Omental fat pad (tissue), 4 donors: ENCODE results near the gene TAS2R13. TPM values are rescaled to one million over a fixed set of nuclear protein-coding genes. Genes with fewer than 3 reads are reported as not detected.

Source experiments
- ATAC-seq: fragments of 150-250 bp; one replicate; pipeline ENCODE4 v1.9.1; 2016; ENCODE audit warnings: mild to moderate bottlenecking, moderate library complexity; ENCODE audit not compliant: low FRiP score
- DNase-seq: peaks from one replicate; pipeline ENCODE4 v3.0.0-alpha.2; 2019; ENCODE audit warnings: low spot score
- total RNA-seq, 4 donors: library from RNA; depleted of rRNA; stranded (reverse); fragments of >200 nt; gene quantifications; one replicate each; pipeline ENCODE4 v1.1.0, GENCODE V29; 2016
- TF ChIP-seq, protein P1 (sequence below), 3 donors: fragments of 450-650 bp; IDR thresholded peaks; one replicate each; pipeline ENCODE4 v1.5.1; 2016 to 2017; ENCODE audit warnings: antibody characterized with exemption in 3 of 3, mild to moderate bottlenecking in 3 of 3, moderate library complexity in 2 of 3

Gene TAS2R13
- total RNA-seq, 4 donors from 2014 or later: 1.3 to 5.5 (median 3.0) TPM

DNA sequence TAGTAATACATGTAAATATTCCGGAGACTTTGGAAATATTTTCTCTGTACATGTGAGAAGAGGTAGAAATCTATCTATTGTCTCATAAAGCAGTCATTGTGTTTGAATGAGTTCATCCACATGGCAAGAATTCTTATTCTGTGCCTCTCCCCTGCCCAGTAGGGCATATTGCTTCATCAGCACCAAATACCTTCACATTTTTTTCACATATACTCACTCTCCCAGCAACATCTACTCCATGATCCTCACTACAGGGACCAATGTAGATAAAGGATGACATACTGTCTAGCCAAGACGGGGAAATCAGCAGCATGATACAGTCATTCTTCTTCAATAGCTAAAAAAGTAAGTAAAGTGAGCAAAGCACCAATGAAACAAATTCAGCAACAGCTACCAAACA, 31.0 kb upstream of the TAS2R13 start:
- DNase-seq (no peak), ATAC-seq (no peak)
- TF ChIP-seq, protein P1, sequence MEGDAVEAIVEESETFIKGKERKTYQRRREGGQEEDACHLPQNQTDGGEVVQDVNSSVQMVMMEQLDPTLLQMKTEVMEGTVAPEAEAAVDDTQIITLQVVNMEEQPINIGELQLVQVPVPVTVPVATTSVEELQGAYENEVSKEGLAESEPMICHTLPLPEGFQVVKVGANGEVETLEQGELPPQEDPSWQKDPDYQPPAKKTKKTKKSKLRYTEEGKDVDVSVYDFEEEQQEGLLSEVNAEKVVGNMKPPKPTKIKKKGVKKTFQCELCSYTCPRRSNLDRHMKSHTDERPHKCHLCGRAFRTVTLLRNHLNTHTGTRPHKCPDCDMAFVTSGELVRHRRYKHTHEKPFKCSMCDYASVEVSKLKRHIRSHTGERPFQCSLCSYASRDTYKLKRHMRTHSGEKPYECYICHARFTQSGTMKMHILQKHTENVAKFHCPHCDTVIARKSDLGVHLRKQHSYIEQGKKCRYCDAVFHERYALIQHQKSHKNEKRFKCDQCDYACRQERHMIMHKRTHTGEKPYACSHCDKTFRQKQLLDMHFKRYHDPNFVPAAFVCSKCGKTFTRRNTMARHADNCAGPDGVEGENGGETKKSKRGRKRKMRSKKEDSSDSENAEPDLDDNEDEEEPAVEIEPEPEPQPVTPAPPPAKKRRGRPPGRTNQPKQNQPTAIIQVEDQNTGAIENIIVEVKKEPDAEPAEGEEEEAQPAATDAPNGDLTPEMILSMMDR (IDR thresholded peaks at IDR 0.05): no peak

DNA sequence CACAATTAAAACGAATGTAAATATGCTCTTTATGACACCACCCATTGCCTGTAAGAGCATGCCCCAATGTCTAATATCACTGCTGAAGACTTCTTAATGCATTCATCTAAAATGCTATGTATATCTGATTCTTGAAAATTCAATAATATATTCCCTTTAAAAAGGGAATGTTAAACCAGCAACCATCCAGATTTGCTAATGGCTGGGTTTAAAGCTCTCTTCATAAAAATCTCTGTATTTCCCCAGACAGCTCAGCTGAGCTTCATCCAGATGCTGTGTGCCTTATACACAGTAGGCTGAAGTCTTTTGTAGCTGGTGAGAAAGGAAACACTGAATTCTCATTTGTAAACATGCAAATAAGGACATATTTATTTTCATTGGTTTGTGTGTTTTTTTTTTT, 29.8 kb upstream of the TAS2R13 start, which contains the start of gene TAS2R14:
TSS of gene TAS2R14 (minus strand) at position 101 of the 400 bp plus-strand sequence. CDS start at position 45, 56 bp downstream.
- DNase-seq (no peak), ATAC-seq (no peak)
- TF ChIP-seq, protein P1 (IDR thresholded peaks at IDR 0.05): no peak

DNA sequence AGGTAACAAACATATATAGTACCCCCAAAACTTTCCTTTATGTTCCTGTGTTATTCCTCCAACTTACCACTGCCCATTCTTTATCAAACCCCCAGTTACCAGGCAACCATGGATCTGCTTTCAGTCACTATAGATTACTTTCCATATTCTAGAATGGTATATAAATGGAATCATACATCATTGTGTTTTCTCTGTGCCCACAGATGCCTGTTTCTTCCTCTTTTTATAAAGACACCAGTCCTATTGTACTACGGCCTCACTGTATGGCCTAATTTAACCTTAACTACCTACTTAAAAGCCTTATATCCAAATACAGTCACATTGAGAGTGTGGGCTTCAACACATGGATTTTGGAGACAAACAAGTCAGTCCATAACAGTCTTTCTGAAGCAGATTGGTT, 27.1 kb upstream of the TAS2R13 start:
- TF ChIP-seq, protein P1 (IDR thresholded peaks at IDR 0.05): no peak
- no peak for DNase-seq
- ATAC-seq: no peak

DNA sequence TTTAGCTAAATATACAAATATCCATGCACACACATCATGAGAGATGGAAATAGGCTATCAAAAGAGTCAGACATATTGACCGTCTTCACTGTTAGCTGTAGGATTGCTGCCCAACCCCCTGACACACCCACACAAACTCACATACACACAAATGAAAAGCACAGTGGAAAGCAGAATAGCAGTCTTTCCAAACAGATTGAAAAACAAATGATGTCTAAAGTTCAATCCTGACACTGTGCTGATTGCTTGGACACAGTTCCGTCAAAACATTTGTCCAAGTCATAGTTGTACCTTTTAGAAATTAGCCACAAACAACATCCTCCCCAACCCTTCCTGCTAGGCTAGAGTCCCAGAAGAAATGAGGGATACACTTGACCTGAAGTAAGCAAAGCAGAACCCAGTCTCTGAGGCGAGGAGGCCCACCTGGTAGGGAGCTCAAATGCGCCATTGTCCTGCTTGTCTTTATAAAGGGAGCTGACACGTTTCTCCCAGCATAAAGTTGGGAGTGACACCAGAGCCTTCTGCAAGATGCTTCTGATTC, 19.5 kb upstream of the TAS2R13 start, which contains the start of gene PRH2:
TSS of gene PRH2 (plus strand) at position 491 of the 541 bp plus-strand sequence. CDS start at position 529, 38 bp downstream.
- no peak for DNase-seq

DNA sequence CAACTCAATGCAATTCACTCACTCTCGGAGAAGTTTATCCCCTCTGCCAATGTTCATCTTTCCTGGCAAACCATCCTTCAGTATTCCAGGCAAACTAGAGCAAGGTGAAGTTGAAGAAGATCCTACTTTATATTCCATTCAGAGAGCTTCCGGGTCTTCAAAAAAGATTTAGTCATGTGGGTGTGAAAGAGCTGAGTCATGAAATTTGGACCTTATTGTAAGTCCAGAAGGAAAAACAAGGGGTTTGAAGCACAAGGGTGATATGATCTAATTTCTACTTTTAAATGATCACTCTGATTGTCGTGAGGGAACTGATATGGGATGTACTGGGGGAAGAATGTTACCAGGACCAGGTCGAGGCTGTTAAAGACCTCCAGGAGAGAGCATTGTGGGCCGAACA, 16.9 kb upstream of the TAS2R13 start:
- ATAC-seq (no peak), DNase-seq (no peak)
- TF ChIP-seq, protein P1 (IDR thresholded peaks at IDR 0.05): no peak

More for the DNA sequence above, 19.5 kb upstream of the TAS2R13 start, which contains the start of gene PRH2:
- no peak for ATAC-seq
- TF ChIP-seq, protein P1 (IDR thresholded peaks at IDR 0.05): no peak

DNA sequence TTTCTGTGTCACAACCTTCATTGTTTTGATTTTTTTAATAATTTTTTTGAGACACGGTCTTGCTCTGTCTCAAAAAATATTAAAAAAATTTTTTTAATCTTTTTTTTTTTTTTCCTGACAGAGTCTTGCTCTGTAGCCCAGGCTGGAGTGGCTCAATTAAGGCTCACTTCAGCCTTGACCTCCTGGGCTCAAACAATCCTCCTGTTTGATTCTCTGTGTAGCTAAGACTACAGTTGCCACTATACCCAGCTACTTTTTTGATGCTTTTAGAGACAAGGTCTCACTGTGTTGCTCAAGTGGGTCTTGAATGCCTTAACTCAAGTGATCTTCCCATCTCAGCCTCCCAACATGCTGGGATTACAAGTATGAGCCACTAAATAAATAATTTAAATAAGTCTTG, 10.4 kb upstream of the TAS2R13 start:
- ATAC-seq (no peak), DNase-seq (no peak)
- TF ChIP-seq, protein P1 (IDR thresholded peaks at IDR 0.05): no peak

DNA sequence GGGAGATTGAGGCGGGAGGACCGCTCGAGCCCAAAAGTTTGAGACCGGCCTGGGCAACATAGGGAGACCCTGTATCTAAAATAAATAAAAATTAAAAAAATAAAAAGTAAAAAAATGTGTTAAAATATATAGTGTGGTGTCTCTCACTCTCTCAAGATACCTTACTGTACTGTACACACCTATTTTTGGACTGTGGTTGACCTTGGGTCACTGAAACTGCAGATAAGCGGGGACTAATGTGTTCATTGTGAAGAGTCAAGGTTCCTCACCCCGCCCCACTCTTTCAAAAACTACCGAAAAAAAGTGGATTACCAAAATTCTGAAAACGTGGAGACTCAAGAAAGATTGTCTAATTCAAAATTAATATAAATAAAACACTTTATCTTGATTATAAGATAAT, 1.0 kb upstream of the TAS2R13 start:
- ATAC-seq: no peak
- no peak for DNase-seq
- TF ChIP-seq, protein P1 (IDR thresholded peaks at IDR 0.05): no peak
